Occipital lobe (tissue), 2 donors: ENCODE data around the gene FBXL17. TPM values are rescaled to one million over a fixed set of nuclear protein-coding genes. Genes with fewer than 3 reads are reported as not detected.

Experiments
- DNase-seq: peaks from one replicate; lab custom pipeline; 2025; lab: John Stamatoyannopoulos, UW
- total RNA-seq: library from RNA; depleted of rRNA; stranded (reverse); fragments of >200 nt; gene quantifications from one replicate; pipeline ENCODE4 v1.2.3, GENCODE V29; 2014

FBXL17 gene
- total RNA-seq, 1 donor from 2014 or later = 75.0 TPM

DNA sequence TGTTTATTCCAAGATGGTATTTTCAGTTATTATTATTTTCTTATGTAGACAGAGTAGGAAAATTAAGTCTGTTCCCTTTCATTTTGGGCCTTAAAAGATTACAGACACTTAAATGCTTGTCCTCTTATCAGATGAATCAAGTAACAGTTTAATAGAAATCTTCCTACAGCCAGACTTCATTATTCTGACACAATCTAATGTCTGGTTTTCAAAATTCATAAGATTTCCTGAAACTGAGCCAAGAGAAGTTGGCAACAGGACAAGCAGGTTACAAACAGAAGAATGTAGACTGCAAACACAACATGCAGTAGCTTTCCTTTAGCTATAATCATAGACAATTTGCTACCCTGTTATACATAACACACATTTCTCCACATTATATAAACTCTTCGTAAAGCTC is 130.5 kb downstream of the FBXL17 start:
- DNase-seq = no peak

GRCh38 chr5:108249785-108250426 is 132.0 kb downstream of the FBXL17 start:
- DNase-seq = no peak

DNA sequence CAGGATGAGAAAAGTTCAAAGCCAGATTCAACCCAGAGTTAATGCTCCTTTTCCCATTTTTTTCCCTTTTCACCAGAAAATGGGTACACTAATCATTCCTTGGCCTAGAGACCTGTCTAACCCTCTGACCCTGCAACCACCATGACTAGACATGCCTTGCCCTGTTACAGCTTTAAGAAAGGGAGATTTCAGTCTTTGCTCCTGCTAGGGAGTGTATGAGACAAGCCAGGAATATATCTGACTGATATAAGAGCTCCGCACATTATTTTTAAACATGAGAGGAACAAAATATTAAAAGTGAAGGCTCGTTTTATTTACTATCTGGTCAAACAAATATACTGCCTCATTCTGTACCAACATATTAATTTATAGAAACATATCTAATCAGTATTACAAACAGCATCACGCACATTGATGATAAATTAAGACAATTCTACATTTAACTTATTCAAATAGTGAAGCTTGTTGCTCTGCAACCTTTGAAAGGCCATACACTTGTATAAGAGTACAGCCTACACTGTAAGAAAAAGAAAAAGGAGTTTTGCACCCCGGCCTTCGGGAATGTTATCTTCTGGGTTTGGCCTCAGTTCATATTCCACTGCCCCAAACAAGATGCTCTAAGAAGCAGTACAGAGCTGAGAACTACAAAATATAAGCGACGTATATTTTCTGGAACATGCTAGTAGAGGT is 132.7 kb downstream of the FBXL17 start:
- no peak for DNase-seq

GRCh38 chr5:108238936-108239887 is 142.7 kb downstream of the FBXL17 start:
- DNase-seq = no peak

DNA sequence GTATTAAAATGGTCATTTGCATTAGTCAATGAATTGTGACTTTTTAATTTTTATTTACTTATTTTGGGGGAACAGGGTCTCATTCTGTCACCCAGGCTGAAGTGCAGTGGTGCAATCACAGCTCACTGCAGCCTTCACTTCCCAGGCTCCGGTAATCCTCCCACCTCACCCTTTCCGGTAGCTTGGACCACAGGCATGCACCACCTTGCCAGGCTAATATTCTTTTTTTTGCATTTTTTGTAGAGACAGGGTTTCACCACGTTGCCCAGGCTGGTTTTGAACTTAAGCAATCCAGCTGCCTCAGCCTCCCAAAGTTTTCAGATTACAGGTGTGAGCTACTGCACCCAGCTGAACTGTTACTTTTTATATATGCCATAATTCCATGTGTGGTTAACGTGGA is 143.4 kb downstream of the FBXL17 start:
- DNase-seq = no peak

DNA sequence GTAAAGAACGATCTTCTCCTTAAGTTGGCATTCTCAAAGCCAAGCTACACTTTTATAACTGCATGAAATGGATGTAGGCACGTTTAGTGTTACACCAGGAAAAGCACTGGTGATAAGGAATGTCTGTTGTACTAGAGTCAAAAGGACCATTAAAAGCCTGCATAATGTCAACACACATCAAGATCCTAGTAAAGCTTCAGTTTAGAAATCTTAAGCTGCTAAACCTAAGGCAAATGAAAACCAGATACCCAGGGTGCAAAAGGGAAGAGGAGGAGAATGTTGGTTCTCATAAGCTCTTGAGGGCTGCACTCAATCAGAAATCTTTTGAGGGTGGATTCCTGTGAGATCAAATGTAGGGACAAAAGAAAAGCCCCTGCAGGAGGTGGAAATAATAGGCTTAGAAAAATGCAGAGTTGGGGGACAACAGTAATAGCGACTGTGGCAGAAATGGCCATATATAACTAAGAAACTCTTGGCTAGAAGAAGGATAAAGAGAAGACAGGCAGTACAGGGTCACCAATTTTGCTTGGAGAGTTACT is 148.2 kb downstream of the FBXL17 start:
- no peak for DNase-seq

GRCh38 chr5:108232805-108233204 is 149.1 kb downstream of the FBXL17 start:
- DNase-seq = no peak

- DNase-seq = no peak
Observed at GRCh38 chr5:108222011-108222410, 159.9 kb downstream of the FBXL17 start.

GRCh38 chr5:108220834-108221233 is 161.1 kb downstream of the FBXL17 start:
- DNase-seq = no peak

DNA sequence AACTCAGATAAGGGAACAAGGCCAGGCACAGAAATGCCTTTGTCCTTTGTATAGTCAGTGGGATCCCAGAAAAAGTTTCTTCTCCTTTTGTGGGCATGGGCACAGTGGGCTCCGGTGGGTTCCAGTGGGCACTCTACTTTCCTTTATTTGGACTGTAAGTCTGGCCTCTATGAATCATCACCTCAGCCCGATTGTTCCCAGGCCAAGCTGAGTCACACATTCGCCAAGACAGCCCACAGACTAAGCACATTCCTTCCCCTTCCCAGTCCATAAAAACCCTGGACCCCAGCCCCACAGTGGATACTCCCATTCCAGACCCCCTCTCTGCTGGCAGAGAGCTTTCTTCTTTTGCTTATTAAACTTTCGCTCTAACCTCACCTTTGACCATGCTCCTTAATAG is 165.0 kb downstream of the FBXL17 start:
- no peak for DNase-seq

DNA sequence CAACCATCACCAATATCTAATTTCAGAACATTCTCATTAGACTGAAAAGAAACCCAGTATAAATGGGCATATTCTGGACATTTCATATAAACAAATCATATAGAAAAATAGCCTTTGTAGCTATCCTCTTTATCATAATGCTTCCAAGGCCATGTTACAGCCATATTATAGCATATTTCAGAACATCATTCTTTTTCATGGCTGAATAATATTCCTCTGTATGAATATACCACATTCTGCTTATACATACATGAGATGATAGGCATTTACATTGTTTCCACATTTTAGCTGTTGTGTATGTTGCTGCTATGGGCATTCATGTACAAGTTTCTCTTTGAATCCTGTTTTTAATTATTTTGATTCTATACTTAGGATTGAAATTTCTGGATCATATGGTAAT is 167.0 kb downstream of the FBXL17 start:
- DNase-seq = no peak

DNA sequence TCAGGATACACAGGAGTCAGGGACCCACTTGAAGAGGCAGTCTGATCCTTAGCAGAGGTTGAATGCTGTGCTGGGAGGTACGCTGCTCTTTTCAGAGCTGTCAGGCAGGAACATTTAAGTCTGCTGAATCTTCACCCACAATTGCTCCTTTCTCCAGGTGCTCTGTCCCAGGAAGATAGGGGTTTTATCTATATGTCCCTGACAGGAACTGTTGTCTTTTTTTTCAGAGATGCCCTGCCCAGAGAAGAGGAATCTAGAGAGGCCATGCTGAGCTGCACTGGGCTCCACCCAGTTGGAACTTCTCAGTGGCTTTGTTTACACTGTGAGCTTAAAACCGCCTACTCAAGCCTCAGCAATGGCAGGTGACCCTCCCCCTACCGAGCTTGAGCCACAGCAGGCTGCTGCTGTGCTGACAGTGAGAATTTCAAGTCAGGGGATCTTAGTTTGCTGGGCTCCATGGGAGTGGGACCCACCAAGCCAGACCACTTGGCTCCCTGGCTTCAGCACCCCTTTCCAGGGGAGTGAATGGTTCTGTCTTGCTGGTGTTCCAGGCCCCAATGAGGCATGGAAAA is 169.0 kb downstream of the FBXL17 start:
- DNase-seq = no peak

DNA sequence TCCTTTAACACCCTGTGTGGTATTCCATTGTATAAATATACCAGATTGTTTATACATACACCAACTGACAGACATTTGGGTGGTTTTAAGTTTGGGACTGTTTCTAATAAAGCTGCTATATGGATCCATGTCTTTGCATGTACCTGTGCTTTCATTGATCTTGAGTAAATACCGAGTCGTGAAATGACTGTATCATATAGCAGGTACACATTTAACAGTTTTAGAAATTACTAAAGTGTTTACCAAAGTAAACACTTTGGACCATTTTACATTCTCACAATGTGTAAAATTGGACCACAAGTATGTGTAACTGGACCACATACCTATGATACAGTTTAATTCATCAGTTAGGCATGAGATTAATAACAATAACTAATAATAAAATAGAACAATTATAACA is 175.2 kb downstream of the FBXL17 start:
- no peak for DNase-seq

DNA sequence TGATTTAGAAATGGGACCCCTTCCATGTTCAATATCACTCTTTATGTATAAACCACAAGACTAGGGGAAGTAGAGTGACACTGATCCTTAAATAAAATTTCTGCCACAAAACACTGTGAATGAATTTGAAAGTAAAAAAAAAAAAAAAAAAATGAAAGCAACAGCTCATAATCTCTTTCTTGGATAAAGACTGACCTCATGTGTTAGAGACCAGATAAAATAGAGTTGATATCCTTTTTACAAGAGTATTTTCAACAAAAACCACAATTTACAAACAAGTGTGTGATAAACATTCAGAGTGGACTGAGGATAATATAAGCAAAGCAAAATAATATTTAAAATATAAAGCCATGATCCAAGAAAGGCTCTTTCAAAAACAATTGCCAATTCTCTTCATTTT is 180.2 kb downstream of the FBXL17 start:
- no peak for DNase-seq

GRCh38 chr5:108196276-108196675 is 185.6 kb downstream of the FBXL17 start:
- no peak for DNase-seq

DNA sequence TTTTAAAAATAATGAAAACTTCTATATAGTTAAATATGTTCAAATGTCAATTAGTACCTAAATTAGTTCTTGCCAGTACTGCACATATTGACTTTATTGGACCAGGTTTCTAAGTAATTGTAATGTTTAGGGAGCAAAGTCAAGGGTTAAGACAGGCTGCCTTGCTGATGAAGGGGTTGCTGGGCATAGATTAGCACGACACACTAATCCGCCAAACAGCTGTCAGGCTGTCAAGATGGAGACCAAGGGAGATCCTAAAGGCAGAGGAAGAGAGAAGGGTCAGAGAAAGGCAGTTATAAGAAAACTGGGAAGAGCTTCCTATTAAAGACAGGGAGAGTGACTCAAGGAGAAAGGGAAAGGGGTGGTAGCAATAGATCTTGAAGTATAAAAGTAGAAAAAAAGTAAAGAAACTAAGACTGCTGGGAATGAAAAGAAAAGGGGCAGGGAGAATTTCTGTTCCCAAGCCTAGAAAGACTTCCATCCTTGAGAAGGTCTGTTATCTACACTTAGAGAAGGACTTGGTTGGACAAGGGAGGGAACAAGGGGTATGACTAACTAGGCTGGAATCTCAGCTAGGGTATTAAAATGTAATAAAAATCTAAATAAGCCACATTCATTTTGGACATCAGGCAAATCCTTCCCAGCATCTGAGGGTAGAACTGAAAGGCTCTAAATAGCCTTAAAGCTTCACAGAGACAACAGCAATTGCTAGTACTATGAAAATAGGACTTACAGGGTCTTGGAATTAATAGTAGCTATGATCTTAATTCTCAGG is 188.7 kb downstream of the FBXL17 start:
- no peak for DNase-seq

- DNase-seq = no peak
Observed at GRCh38 chr5:108184940-108185339, 197.0 kb downstream of the FBXL17 start.

GRCh38 chr5:108181975-108182374 is 199.9 kb downstream of the FBXL17 start:
- no peak for DNase-seq

GRCh38 chr5:108174286-108174685 is 207.6 kb downstream of the FBXL17 start:
- DNase-seq = no peak

DNA sequence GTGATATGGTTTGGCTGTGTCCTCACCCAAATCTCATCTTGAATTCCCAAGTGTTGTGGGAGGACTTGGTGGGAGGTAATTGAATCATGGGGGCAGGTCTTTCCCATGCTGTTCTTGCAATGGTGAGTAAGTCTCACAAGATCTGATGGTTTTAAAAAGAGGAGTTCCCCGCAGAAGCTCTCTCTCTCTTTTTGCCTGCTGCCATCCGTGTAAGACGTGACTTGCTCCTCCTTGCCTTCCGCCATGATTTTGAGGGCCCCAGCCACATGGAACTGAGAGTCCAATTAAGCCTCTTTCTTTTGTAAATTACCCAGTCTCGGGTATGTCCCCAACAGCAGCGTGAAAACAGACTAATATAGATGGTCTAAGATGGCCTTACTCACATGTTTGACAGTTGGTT is 210.1 kb downstream of the FBXL17 start:
- no peak for DNase-seq

- peak; percentile 8 for DNase-seq
Observed at GRCh38 chr5:108168915-108169314, 213.0 kb downstream of the FBXL17 start.
